IMR-90 (cell line): ENCODE results near the gene CEP95. TPM values are rescaled to one million over a fixed set of nuclear protein-coding genes. Genes with fewer than 3 reads are reported as not detected.

Experiments
- ATAC-seq: fragments of 200-7000 bp; cut with Tn5 transposase; 2 replicates; pipeline ENCODE4 v1.9.1; 2020; ENCODE audit warnings: low read depth, mild to moderate bottlenecking, moderate library complexity
- BruUV-seq: library from RNA; stranded (reverse); fragments of 400-500 nt; replicated peaks from 2 replicates; lab custom pipeline; 2021; lab: Mats Ljungman, UMichigan
- CTCF ChIA-PET: fragments of 300-600 bp; formaldehyde crosslinking; extraction: SDS; loops from one replicate; lab custom pipeline; 2021; ENCODE audit warnings: antibody characterized with exemption; lab: Yijun Ruan, JAX
- POLR2A ChIA-PET: fragments of 300-600 bp; sonication (Branson Sonifier 250); formaldehyde crosslinking; loops from one replicate; lab custom pipeline; 2022; ENCODE audit warnings: antibody characterized with exemption; ENCODE audit not compliant: unreplicated experiment; lab: Charles Lee
- DNase-seq: peaks from one replicate; pipeline ENCODE4 v3.0.0; 2013
- H2AFZ ChIP-seq: replicated peaks from 2 replicates; pipeline ENCODE3; 2013; ENCODE audit warnings: low read length, mild to moderate bottlenecking; ENCODE audit not compliant: poor library complexity
- H2AK5ac ChIP-seq: 2 replicates; pipeline ENCODE4 v1.6.1; 2013; ENCODE audit warnings: low read depth, low read length, inconsistent platforms
- H2AK9ac ChIP-seq: replicated peaks from 2 replicates; pipeline ENCODE3; 2013; ENCODE audit warnings: mild to moderate bottlenecking, low read depth, low read length, moderate library complexity; ENCODE audit not compliant: poor library complexity
- H2BK120ac ChIP-seq: 2 replicates; pipeline ENCODE4 v1.6.1; 2013; ENCODE audit warnings: low read depth, low read length, inconsistent platforms
- H2BK15ac ChIP-seq: 3 replicates; pipeline ENCODE4 v1.6.1; 2013; ENCODE audit warnings: low read depth, low read length, inconsistent platforms
- H2BK20ac ChIP-seq: 2 replicates; pipeline ENCODE4 v1.6.1; 2013; ENCODE audit warnings: low read depth, mild to moderate bottlenecking, inconsistent platforms, low read length, moderate library complexity
- H2BK5ac ChIP-seq: 2 replicates; pipeline ENCODE4 v1.6.1; 2013; ENCODE audit warnings: mild to moderate bottlenecking, low read depth, low read length, inconsistent platforms; ENCODE audit not compliant: poor library complexity, severe bottlenecking
- H3K14ac ChIP-seq: replicated peaks from 2 replicates; pipeline ENCODE4 v1.6.1; 2013; ENCODE audit warnings: low read depth, low read length, inconsistent platforms
- H3K18ac ChIP-seq: 2 replicates; pipeline ENCODE4 v1.6.1; 2013; ENCODE audit warnings: low read depth, low read length, control low read depth
- H3K23ac ChIP-seq: 2 replicates; pipeline ENCODE4 v1.6.1; 2013; ENCODE audit warnings: low read depth, low read length, inconsistent platforms
- H3K27ac ChIP-seq: 2 replicates; pipeline ENCODE4 v1.5.1; 2013; ENCODE audit warnings: mild to moderate bottlenecking, control low read depth, low read length; ENCODE audit not compliant: insufficient read depth
- H3K27me3 ChIP-seq: 2 replicates; pipeline ENCODE4 v1.6.1; 2013; ENCODE audit warnings: low read length; ENCODE audit not compliant: control insufficient read depth, insufficient read depth
- H3K36me3 ChIP-seq: 2 replicates; pipeline ENCODE4 v1.6.1; 2013; ENCODE audit warnings: low read length, mixed read lengths; ENCODE audit not compliant: control insufficient read depth, insufficient read depth
- H3K4ac ChIP-seq: 2 replicates; pipeline ENCODE4 v1.6.1; 2013; ENCODE audit warnings: low read depth, low read length, inconsistent platforms
- H3K4me1 ChIP-seq: 2 replicates; pipeline ENCODE4 v1.6.1; 2013; ENCODE audit warnings: low read length, mixed read lengths; ENCODE audit not compliant: control insufficient read depth, insufficient read depth
- H3K4me2 ChIP-seq: 2 replicates; pipeline ENCODE4 v1.6.1; 2013; ENCODE audit warnings: low read depth, mild to moderate bottlenecking, control low read depth, low read length, moderate library complexity
- H3K4me3 ChIP-seq: 2 replicates; pipeline ENCODE4 v1.5.1; 2013; ENCODE audit warnings: low read depth, mild to moderate bottlenecking, control low read depth, low read length, moderate library complexity; ENCODE audit not compliant: insufficient read depth
- H3K56ac ChIP-seq: 2 replicates; pipeline ENCODE4 v1.6.1; 2013; ENCODE audit warnings: low read length, inconsistent platforms; ENCODE audit not compliant: insufficient read depth; ENCODE audit errors: extremely low read depth
- H3K79me1 ChIP-seq, 2 experiments: 2 replicates each; pipeline ENCODE4 v1.6.1; 2013; ENCODE audit warnings: low read length in 2 of 2, inconsistent platforms in 1 of 2, low read depth in 1 of 2
- H3K9ac ChIP-seq: 2 replicates; pipeline ENCODE4 v1.6.1; 2013; ENCODE audit warnings: low read depth, low read length, control low read depth
- H3K9me1 ChIP-seq: 2 replicates; pipeline ENCODE4 v1.6.1; 2013; ENCODE audit warnings: low read length, inconsistent platforms; ENCODE audit not compliant: insufficient read depth
- H3K9me3 ChIP-seq: 2 replicates; pipeline ENCODE4 v1.6.1; 2013; ENCODE audit warnings: low read length; ENCODE audit not compliant: control insufficient read depth, insufficient read depth
- H4K20me1 ChIP-seq: 2 replicates; pipeline ENCODE4 v1.6.1; 2013; ENCODE audit warnings: low read length, inconsistent platforms; ENCODE audit not compliant: insufficient read depth
- H4K5ac ChIP-seq: 2 replicates; pipeline ENCODE4 v1.6.1; 2013; ENCODE audit warnings: mild to moderate bottlenecking, low read depth, low read length, control low read depth
- H4K8ac ChIP-seq, 2 experiments: 2 replicates each; pipeline ENCODE4 v1.6.1; 2013; ENCODE audit warnings: low read depth in 2 of 2, low read length in 2 of 2, control low read depth in 1 of 2, inconsistent platforms in 1 of 2
- H4K91ac ChIP-seq: 2 replicates; pipeline ENCODE4 v1.6.1; 2013; ENCODE audit warnings: low read depth, low read length, inconsistent platforms; ENCODE audit not compliant: insufficient read depth
- BHLHE40 ChIP-seq: fragments of 150-350 bp; IDR thresholded peaks from 2 replicates; pipeline ENCODE4 v1.6.1; 2016; ENCODE audit warnings: mild to moderate bottlenecking, low read depth, low read length
- CEBPB ChIP-seq: IDR thresholded peaks from 2 replicates; pipeline ENCODE4 v1.6.1; 2012; ENCODE audit warnings: low read depth, low read length, improper control_type of control experiment
- CHD1 ChIP-seq: IDR thresholded peaks from 2 replicates; pipeline ENCODE4 v1.6.1; 2012; ENCODE audit warnings: low read depth, low read length, improper control_type of control experiment
- MAFK ChIP-seq: IDR thresholded peaks from 2 replicates; pipeline ENCODE4 v1.6.1; 2012; ENCODE audit warnings: low read depth, low read length, improper control_type of control experiment
- MAZ ChIP-seq: IDR thresholded peaks from 2 replicates; pipeline ENCODE4 v1.6.1; 2012; ENCODE audit warnings: low read depth, mild to moderate bottlenecking, low read length, improper control_type of control experiment, moderate library complexity, borderline replicate concordance
- MXI1 ChIP-seq: IDR thresholded peaks from 2 replicates; pipeline ENCODE4 v1.6.1; 2012; ENCODE audit warnings: low read depth, mild to moderate bottlenecking, low read length, moderate library complexity, borderline replicate concordance
- NFE2L2 ChIP-seq: fragments of 150-350 bp; IDR thresholded peaks from 2 replicates; pipeline ENCODE4 v1.6.1; 2016; ENCODE audit warnings: low read depth, mild to moderate bottlenecking, low read length
- POLR2A ChIP-seq: IDR thresholded peaks from 2 replicates; pipeline ENCODE4 v1.6.1; 2012; ENCODE audit warnings: mild to moderate bottlenecking, low read depth, low read length
- RAD21 ChIP-seq: IDR thresholded peaks from 2 replicates; pipeline ENCODE4 v1.6.1; 2012; ENCODE audit warnings: low read length, improper control_type of control experiment
- RCOR1 ChIP-seq: IDR thresholded peaks from 2 replicates; pipeline ENCODE4 v1.6.1; 2012; ENCODE audit warnings: mild to moderate bottlenecking, low read length, improper control_type of control experiment; ENCODE audit not compliant: insufficient replicate concordance
- RFX5 ChIP-seq: IDR thresholded peaks from 2 replicates; pipeline ENCODE4 v1.8.0; 2012; ENCODE audit warnings: low read depth, mild to moderate bottlenecking, low read length, moderate library complexity
- SMC3 ChIP-seq: fragments of 150-350 bp; IDR thresholded peaks from 2 replicates; pipeline ENCODE4 v1.6.1; 2016; ENCODE audit warnings: low read depth, mild to moderate bottlenecking, antibody characterized with exemption, low read length, moderate library complexity
- WGBS, 2 experiments: methylation state at CpG; one replicate each; pipeline versions ENCODE4 v1.1.5 to v1.1.7; 2013; ENCODE audit warnings: missing lambda C conversion rate in 2 of 2; ENCODE audit not compliant: insufficient read length in 1 of 2; ENCODE audit errors: extremely low coverage in 2 of 2; 5-methylcytosine and 5-hydroxymethylcytosine counted together
- dilution Hi-C: fragments of 300-500 bp; cut with HindIII; formaldehyde crosslinking; loops from one replicate; pipeline ENCODE4 v1.14.3; 2018; ENCODE audit warnings: low sequenced_read_pairs; ENCODE audit not compliant: unreplicated experiment
- in situ Hi-C: fragments of 300-500 bp; cut with MboI; formaldehyde crosslinking; loops from 3 replicates; pipeline ENCODE4 v1.14.3; 2019; ENCODE audit warnings: low sequenced_read_pairs, inconsistent platforms, mixed read lengths
- intact Hi-C: fragments of 100-400 bp; cut with micrococcal nuclease; formaldehyde crosslinking; loops from 2 replicates; pipeline ENCODE4 v1.10.0; 2022
- polyA plus RNA-seq, 3 experiments: library from polyadenylated mRNA; depleted of rRNA; stranded (reverse); fragments of >200 nt; gene quantifications; 2 replicates each; pipeline ENCODE4 v1.2.3, GENCODE V29; 2012; ENCODE audit warnings: low replicate concordance in 1 of 3
- total RNA-seq: library from RNA; depleted of rRNA; stranded (reverse); fragments of >200 nt; gene quantifications from 2 replicates; pipeline ENCODE4 v1.2.3, GENCODE V29; 2012
- TF ChIP-seq, protein P1 (sequence below): conservative IDR thresholded peaks from 2 replicates; pipeline ENCODE4 v1.5.1; 2012; ENCODE audit warnings: mild to moderate bottlenecking, low read depth, low read length, improper control_type of control experiment
- TF ChIP-seq, protein P2 (sequence below): fragments of 150-350 bp; IDR thresholded peaks from 2 replicates; pipeline ENCODE4 v1.6.1; 2016; ENCODE audit warnings: low read depth, mild to moderate bottlenecking, low read length, moderate library complexity, borderline replicate concordance

The CEP95 gene
- total and polyA plus RNA-seq, 2 of the 4 experiments (the other 2 are of a cell fraction), result 6.1 to 13.6 TPM

DNA sequence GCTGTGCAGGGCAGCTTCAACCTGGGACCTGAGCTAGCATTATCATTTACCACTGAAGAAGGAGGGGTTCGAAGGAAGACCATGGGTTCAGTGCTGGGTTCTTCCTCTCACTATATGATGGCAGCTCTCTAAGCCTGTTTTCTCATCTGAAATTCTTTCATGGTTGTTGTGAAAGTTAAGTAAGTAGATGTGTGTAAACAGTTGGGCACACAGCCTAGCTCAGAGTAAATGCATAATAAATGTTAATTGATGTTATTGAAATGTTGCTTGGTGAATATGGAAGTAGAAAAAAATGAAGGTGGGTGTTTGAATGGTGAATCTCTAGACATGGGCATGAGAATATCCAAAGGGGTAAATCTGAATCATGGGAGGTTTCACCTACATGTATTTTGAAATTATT lies 9.1 kb downstream of the CEP95 start:
- ChIA-PET CTCF (no interaction called here), POLR2A (interaction anchor here (1.3 kb wide), 1 partner anchor 11 kb away, joined by 3 read pairs; no protein-coding TSS in a partner anchor)
- Histone ChIP-seq H4K8ac (no peak overlapping the region), H3K79me1 (peaks cover 19 to 26% of the 10 kb centered on the region in 2 experiments), H3K36me3 (peaks cover 31% of the 10 kb centered on the region), H3K56ac (no peak overlapping the region), H2AK5ac (no peak overlapping the region), H2BK20ac (no peak overlapping the region), H2BK15ac (no peak overlapping the region), H3K27me3 (no peaks in the 10 kb centered on the region), H3K4me3 (no peak overlapping the region), H2BK5ac (no peak overlapping the region), H3K9me3 (no peaks in the 10 kb centered on the region), H4K91ac (no peak overlapping the region), H3K4me1 (no peaks in the 10 kb centered on the region), H3K27ac (no peak overlapping the region), H3K4me2 (no peak overlapping the region), H2BK120ac (no peak overlapping the region), H3K18ac (no peak overlapping the region), H3K23ac (no peak overlapping the region), H2AFZ (no peak overlapping the region), H3K14ac (no peak overlapping the region), H3K4ac (no peak overlapping the region), H2AK9ac (no peak overlapping the region), H3K9ac (no peak overlapping the region), H4K20me1 (peaks cover 3% of the 10 kb centered on the region; the same call in 1 of the 2 replicates), H3K9me1 (no peaks in the 10 kb centered on the region), H4K5ac (no peak overlapping the region)
- no CpG with 5 or more reads among the region's 1 CpG for WGBS, 2 experiments
- in situ Hi-C loops (no loop called here), dilution Hi-C loops (no loop called here), intact Hi-C loops (no loop called here)
- TF ChIP-seq MAZ, result no peak
- no peak; the same call in 1 of the 2 replicates for TF ChIP-seq POLR2A
- TF ChIP-seq RAD21, result no peak
- no peak for TF ChIP-seq CHD1
- TF ChIP-seq BHLHE40, result no peak
- TF ChIP-seq, protein P1, sequence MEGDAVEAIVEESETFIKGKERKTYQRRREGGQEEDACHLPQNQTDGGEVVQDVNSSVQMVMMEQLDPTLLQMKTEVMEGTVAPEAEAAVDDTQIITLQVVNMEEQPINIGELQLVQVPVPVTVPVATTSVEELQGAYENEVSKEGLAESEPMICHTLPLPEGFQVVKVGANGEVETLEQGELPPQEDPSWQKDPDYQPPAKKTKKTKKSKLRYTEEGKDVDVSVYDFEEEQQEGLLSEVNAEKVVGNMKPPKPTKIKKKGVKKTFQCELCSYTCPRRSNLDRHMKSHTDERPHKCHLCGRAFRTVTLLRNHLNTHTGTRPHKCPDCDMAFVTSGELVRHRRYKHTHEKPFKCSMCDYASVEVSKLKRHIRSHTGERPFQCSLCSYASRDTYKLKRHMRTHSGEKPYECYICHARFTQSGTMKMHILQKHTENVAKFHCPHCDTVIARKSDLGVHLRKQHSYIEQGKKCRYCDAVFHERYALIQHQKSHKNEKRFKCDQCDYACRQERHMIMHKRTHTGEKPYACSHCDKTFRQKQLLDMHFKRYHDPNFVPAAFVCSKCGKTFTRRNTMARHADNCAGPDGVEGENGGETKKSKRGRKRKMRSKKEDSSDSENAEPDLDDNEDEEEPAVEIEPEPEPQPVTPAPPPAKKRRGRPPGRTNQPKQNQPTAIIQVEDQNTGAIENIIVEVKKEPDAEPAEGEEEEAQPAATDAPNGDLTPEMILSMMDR, result no peak
- no peak for TF ChIP-seq MAFK
- TF ChIP-seq NFE2L2, result no peak
- TF ChIP-seq SMC3, result no peak
- TF ChIP-seq, protein P2, sequence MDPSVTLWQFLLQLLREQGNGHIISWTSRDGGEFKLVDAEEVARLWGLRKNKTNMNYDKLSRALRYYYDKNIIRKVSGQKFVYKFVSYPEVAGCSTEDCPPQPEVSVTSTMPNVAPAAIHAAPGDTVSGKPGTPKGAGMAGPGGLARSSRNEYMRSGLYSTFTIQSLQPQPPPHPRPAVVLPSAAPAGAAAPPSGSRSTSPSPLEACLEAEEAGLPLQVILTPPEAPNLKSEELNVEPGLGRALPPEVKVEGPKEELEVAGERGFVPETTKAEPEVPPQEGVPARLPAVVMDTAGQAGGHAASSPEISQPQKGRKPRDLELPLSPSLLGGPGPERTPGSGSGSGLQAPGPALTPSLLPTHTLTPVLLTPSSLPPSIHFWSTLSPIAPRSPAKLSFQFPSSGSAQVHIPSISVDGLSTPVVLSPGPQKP, result no peak
- TF ChIP-seq RFX5, result no peak
- TF ChIP-seq MXI1, result no peak
- TF ChIP-seq CEBPB, result no peak
- TF ChIP-seq RCOR1, result no peak
- ATAC-seq, result no peak; the same call in 1 of the 2 replicates
- no TSS peak for BruUV-seq
- DNase-seq, result no peak
